DND-41 (cell line): ENCODE data around the gene MMADHC.

ENCODE experiments used
- EZH2 ChIP-seq: IDR thresholded peaks from 3 replicates; pipeline ENCODE4 v1.6.1; 2012; ENCODE audit warnings: borderline replicate concordance, low read depth, mild to moderate bottlenecking, moderate library complexity, low read length, inconsistent platforms; ENCODE audit not compliant: severe bottlenecking
- TF ChIP-seq, protein P1 (sequence below): IDR thresholded peaks from 2 replicates; pipeline ENCODE4 v1.5.1; 2012; ENCODE audit warnings: borderline replicate concordance, low read length, moderate library complexity, mild to moderate bottlenecking; ENCODE audit not compliant: poor library complexity, severe bottlenecking; ENCODE audit errors: extremely low read depth

DNA sequence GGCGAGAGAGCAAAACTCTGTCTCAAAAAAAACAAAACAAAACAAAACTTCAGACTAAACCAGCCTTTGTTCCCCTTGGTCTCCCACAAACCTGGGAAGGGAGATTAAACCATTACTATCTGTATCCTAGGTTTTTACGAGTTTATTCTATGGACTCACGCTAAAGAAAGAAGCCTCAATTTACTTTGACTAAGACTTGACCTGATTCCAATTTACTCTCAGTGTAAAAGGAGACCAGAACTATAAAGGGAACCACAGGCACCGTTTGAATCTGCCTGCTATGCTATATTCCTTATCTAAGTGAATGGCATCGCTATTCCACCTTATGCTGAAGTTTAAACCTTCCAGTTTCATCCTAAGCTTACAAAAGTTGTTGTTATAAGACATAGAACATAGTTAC lies 46.5 kb upstream of the MMADHC start:
- TF ChIP-seq EZH2 = no peak
- TF ChIP-seq, protein P1, sequence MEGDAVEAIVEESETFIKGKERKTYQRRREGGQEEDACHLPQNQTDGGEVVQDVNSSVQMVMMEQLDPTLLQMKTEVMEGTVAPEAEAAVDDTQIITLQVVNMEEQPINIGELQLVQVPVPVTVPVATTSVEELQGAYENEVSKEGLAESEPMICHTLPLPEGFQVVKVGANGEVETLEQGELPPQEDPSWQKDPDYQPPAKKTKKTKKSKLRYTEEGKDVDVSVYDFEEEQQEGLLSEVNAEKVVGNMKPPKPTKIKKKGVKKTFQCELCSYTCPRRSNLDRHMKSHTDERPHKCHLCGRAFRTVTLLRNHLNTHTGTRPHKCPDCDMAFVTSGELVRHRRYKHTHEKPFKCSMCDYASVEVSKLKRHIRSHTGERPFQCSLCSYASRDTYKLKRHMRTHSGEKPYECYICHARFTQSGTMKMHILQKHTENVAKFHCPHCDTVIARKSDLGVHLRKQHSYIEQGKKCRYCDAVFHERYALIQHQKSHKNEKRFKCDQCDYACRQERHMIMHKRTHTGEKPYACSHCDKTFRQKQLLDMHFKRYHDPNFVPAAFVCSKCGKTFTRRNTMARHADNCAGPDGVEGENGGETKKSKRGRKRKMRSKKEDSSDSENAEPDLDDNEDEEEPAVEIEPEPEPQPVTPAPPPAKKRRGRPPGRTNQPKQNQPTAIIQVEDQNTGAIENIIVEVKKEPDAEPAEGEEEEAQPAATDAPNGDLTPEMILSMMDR = no peak
